GM10266 (cell line): ENCODE measurements around the gene TRAPPC8.

Experiments
- DNase-seq: peaks from one replicate; pipeline ENCODE4 v3.0.0; 2012; ENCODE audit errors: extremely low spot score
- CTCF ChIP-seq: IDR thresholded peaks from 2 replicates; pipeline ENCODE4 v1.5.1; 2012; ENCODE audit warnings: mild to moderate bottlenecking, low read depth; ENCODE audit not compliant: control insufficient read depth, insufficient read depth; ENCODE audit errors: missing control alignments

Gene TRAPPC8

GRCh38 chr18:31798399-31798798 lies 144.5 kb downstream of the TRAPPC8 start:
- no peak for DNase-seq
- TF ChIP-seq CTCF: no peak

GRCh38 chr18:31795747-31796146 lies 147.2 kb downstream of the TRAPPC8 start:
- no peak for DNase-seq

GRCh38 chr18:31793531-31793930 lies 149.4 kb downstream of the TRAPPC8 start:
- no peak for DNase-seq
- TF ChIP-seq CTCF: no peak

More at GRCh38 chr18:31795747-31796146, 147.2 kb downstream of the TRAPPC8 start:
- no peak for TF ChIP-seq CTCF

GRCh38 chr18:31792580-31792911 lies 150.4 kb downstream of the TRAPPC8 start:
- no peak for DNase-seq

GRCh38 chr18:31791817-31792579 lies 150.9 kb downstream of the TRAPPC8 start:
- DNase-seq: peak; percentile 68
- TF ChIP-seq CTCF: no peak

More at GRCh38 chr18:31792580-31792911, 150.4 kb downstream of the TRAPPC8 start:
- TF ChIP-seq CTCF: no peak

GRCh38 chr18:31789409-31789808 lies 153.5 kb downstream of the TRAPPC8 start:
- no peak for DNase-seq

More at GRCh38 chr18:31789409-31789808, 153.5 kb downstream of the TRAPPC8 start:
- TF ChIP-seq CTCF: no peak
